OCI-LY7 (cell line): ENCODE results near the gene RASAL2. TPM values are rescaled to one million over a fixed set of nuclear protein-coding genes. Genes with fewer than 3 reads are reported as not detected.

Experiments
- BruUV-seq: library from RNA; stranded (reverse); fragments of 400-500 nt; replicated peaks from 2 replicates; lab custom pipeline; 2021; lab: Mats Ljungman, UMichigan
- CTCF ChIA-PET: fragments of 300-600 bp; sonication (Branson Sonifier 250); formaldehyde crosslinking; loops from one replicate; lab custom pipeline; 2022; ENCODE audit warnings: antibody characterized with exemption; ENCODE audit not compliant: unreplicated experiment; lab: Charles Lee
- POLR2A ChIA-PET: fragments of 300-600 bp; sonication (Branson Sonifier 250); formaldehyde crosslinking; loops from one replicate; lab custom pipeline; 2022; ENCODE audit warnings: antibody characterized with exemption; lab: Charles Lee
- DNase-seq: peaks from one replicate; pipeline ENCODE4 v3.0.0-alpha.2; 2015; ENCODE audit warnings: low spot score
- H2AFZ ChIP-seq: fragments of 200-600 bp; sonication (generic), shearing (Covaris generic); 2 replicates; pipeline ENCODE4 v1.6.1; 2014; ENCODE audit warnings: mild to moderate bottlenecking, antibody characterized with exemption, low read length, moderate library complexity
- H3K27ac ChIP-seq: fragments of 200-600 bp; sonication (generic); 2 replicates; pipeline ENCODE4 v1.5.1; 2014; ENCODE audit warnings: mixed run types, low read depth, mild to moderate bottlenecking, moderate library complexity, low read length, inconsistent platforms; ENCODE audit not compliant: poor library complexity, severe bottlenecking
- H3K36me3 ChIP-seq: fragments of 200-600 bp; sonication (generic); 2 replicates; pipeline ENCODE4 v1.6.1; 2014; ENCODE audit warnings: mild to moderate bottlenecking, antibody characterized with exemption, low read length, moderate library complexity, mixed read lengths; ENCODE audit not compliant: insufficient read depth
- H3K4me1 ChIP-seq: fragments of 200-600 bp; sonication (generic); 2 replicates; pipeline ENCODE4 v1.5.1; 2014; ENCODE audit warnings: mild to moderate bottlenecking, low read length; ENCODE audit not compliant: insufficient read depth, poor library complexity, severe bottlenecking
- H3K4me2 ChIP-seq: fragments of 200-600 bp; sonication (generic); 2 replicates; pipeline ENCODE4 v1.6.1; 2014; ENCODE audit warnings: mild to moderate bottlenecking, low read length
- H3K4me3 ChIP-seq: fragments of 200-600 bp; sonication (generic); 2 replicates; pipeline ENCODE4 v1.5.1; 2014; ENCODE audit warnings: mild to moderate bottlenecking, low read depth, low read length; ENCODE audit not compliant: poor library complexity, severe bottlenecking
- H3K79me2 ChIP-seq: fragments of 200-600 bp; sonication (generic); 2 replicates; pipeline ENCODE4 v1.6.1; 2016; ENCODE audit warnings: low read depth, mild to moderate bottlenecking, low read length, moderate library complexity, mixed read lengths; ENCODE audit not compliant: insufficient read depth
- H3K9me2 ChIP-seq: fragments of 200-600 bp; sonication (generic); 2 replicates; pipeline ENCODE4 v1.6.1; 2016; ENCODE audit warnings: mild to moderate bottlenecking, low read length, mixed read lengths; ENCODE audit not compliant: insufficient read depth
- H3K9me3 ChIP-seq: fragments of 200-600 bp; sonication (generic); 2 replicates; pipeline ENCODE4 v1.6.1; 2014; ENCODE audit warnings: mild to moderate bottlenecking, mixed run types, low read length, mixed read lengths
- H4K20me1 ChIP-seq: fragments of 200-600 bp; sonication (generic); 2 replicates; pipeline ENCODE4 v1.6.1; 2014; ENCODE audit warnings: mild to moderate bottlenecking, antibody characterized with exemption, low read length, moderate library complexity, mixed read lengths; ENCODE audit not compliant: insufficient read depth
- CTCF ChIP-seq: fragments of 200-600 bp; sonication (generic); conservative IDR thresholded peaks from 2 replicates; pipeline ENCODE4 v1.5.1; 2014; ENCODE audit warnings: mild to moderate bottlenecking, antibody characterized with exemption, low read length, moderate library complexity, mixed read lengths
- EZH2phosphoT487 ChIP-seq: fragments of 200-600 bp; sonication (generic); IDR thresholded peaks from 2 replicates; pipeline ENCODE4 v1.6.1; 2018; ENCODE audit warnings: low read depth, borderline replicate concordance, mild to moderate bottlenecking, mixed run types, antibody characterized with exemption, low read length, moderate library complexity, mixed read lengths
- intact Hi-C: fragments of 100-400 bp; cut with micrococcal nuclease; formaldehyde crosslinking; loops from one replicate; pipeline ENCODE4 v1.10.0; 2022; ENCODE audit not compliant: unreplicated experiment
- total RNA-seq, 2 experiments: library from RNA; depleted of rRNA in 1 of 2; stranded (reverse); fragments of >200 nt in 1 of 2; shearing (Covaris generic) in 1 of 2; gene quantifications; 2 replicates each; pipeline ENCODE4 v1.2.3, GENCODE V29; 2014 to 2022

RASAL2 gene
- total RNA-seq, 2 experiments from 2014 or later, result 0.09 to 0.27 TPM

GRCh38 chr1:178494569-178494971 lies 400.7 kb downstream of the RASAL2 start:
- no peak for DNase-seq
- POLR2A ChIA-PET, result interaction anchor here (0.6 to 1.1 kb wide), 4 partner anchors 13 to 187 kb away, joined by 3 to 5 read pairs (median 4); no protein-coding TSS in a partner anchor
- H4K20me1 ChIP-seq, result no peaks in the 10 kb centered on the region
- no peaks in the 10 kb centered on the region for H3K9me3 ChIP-seq
- H2AFZ ChIP-seq, result no peak overlapping the region
- no peaks in the 10 kb centered on the region for H3K79me2 ChIP-seq
- intact Hi-C loops, result no loop called here
- TF ChIP-seq CTCF (no peak), EZH2phosphoT487 (no peak)
- H3K4me2 ChIP-seq, result no peak overlapping the region
- H3K9me2 ChIP-seq, result no peaks in the 10 kb centered on the region
- H3K27ac ChIP-seq, result no peak overlapping the region
- CTCF ChIA-PET, result interaction anchor here (0.5 to 0.9 kb wide), 2 partner anchors 11 to 26 kb away, joined by 3 read pairs; no protein-coding TSS in a partner anchor
- H3K4me3 ChIP-seq, result no peak overlapping the region
- H3K36me3 ChIP-seq, result no peaks in the 10 kb centered on the region
- no TSS peak for BruUV-seq
- no peaks in the 10 kb centered on the region for H3K4me1 ChIP-seq

GRCh38 chr1:178495158-178495557 lies 401.3 kb downstream of the RASAL2 start:
- Histone ChIP-seq H3K9me2 (no peaks in the 10 kb centered on the region), H4K20me1 (no peaks in the 10 kb centered on the region), H3K79me2 (no peaks in the 10 kb centered on the region), H3K4me1 (no peaks in the 10 kb centered on the region), H3K36me3 (no peaks in the 10 kb centered on the region), H3K4me2 (no peak overlapping the region), H3K27ac (no peak overlapping the region), H3K4me3 (no peak overlapping the region), H3K9me3 (no peaks in the 10 kb centered on the region), H2AFZ (no peak overlapping the region)
- no peak for TF ChIP-seq CTCF
- TF ChIP-seq EZH2phosphoT487, result no peak
- intact Hi-C loops, result no loop called here
- ChIA-PET POLR2A (interaction anchor here (0.5 to 1.1 kb wide), 4 partner anchors 12 to 537 kb away, joined by 3 to 5 read pairs (median 3); no protein-coding TSS in a partner anchor), CTCF (interaction anchor here (0.9 kb wide), 1 partner anchor 11 kb away, joined by 3 read pairs; no protein-coding TSS in a partner anchor)
- DNase-seq, result no peak
- BruUV-seq, result no TSS peak

- Histone ChIP-seq H4K20me1 (no peaks in the 10 kb centered on the region), H3K4me1 (no peaks in the 10 kb centered on the region), H3K4me2 (no peak overlapping the region), H2AFZ (no peak overlapping the region), H3K9me3 (no peaks in the 10 kb centered on the region), H3K27ac (no peak overlapping the region), H3K4me3 (no peak overlapping the region), H3K79me2 (no peaks in the 10 kb centered on the region), H3K9me2 (no peaks in the 10 kb centered on the region), H3K36me3 (no peaks in the 10 kb centered on the region)
- ChIA-PET CTCF (no interaction called here), POLR2A (interaction anchor here (0.5 to 1.1 kb wide), 3 partner anchors 12 to 537 kb away, joined by 3 read pairs; no protein-coding TSS in a partner anchor)
- no peak for DNase-seq
- TF ChIP-seq CTCF, result no peak
- no peak for TF ChIP-seq EZH2phosphoT487
- BruUV-seq, result no TSS peak
- intact Hi-C loops, result no loop called here
These were observed 402.0 kb downstream of the RASAL2 start for GRCh38 chr1:178495741-178496409.
